K562 (cell line): ENCODE data around the gene EEF1AKMT4. TPM values are rescaled to one million over a fixed set of nuclear protein-coding genes. Genes with fewer than 3 reads are reported as not detected.

ENCODE experiments used
- ATAC-seq: fragments of 200-7000 bp; cut with Tn5 transposase; 3 replicates; pipeline ENCODE4 v1.9.1; 2020; ENCODE audit warnings: moderate library complexity
- BruUV-seq: library from RNA; stranded (reverse); fragments of 400-500 nt; replicated peaks from 2 replicates; lab custom pipeline; 2021; lab: Mats Ljungman, UMichigan
- CTCF ChIA-PET: fragments of 300-600 bp; formaldehyde crosslinking; extraction: SDS; loops from one replicate; lab custom pipeline; 2021; ENCODE audit warnings: low intra/inter-chr PET ratio; lab: Yijun Ruan, JAX
- POLR2A ChIA-PET: fragments of 300-600, 350-650 bp; sonication (Branson Sonifier 250); formaldehyde crosslinking; extraction: SDS; loops from one replicate; lab custom pipeline; 2021; ENCODE audit warnings: antibody characterized with exemption, inconsistent platforms; lab: Yijun Ruan, JAX
- DNase-seq, 4 experiments: peaks; one replicate each; pipeline versions ENCODE4 v3.0.0 to v3.0.0-alpha.2; 2011 to 2018; ENCODE audit warnings: low spot score in 3 of 4, mixed read lengths in 3 of 4; ENCODE audit errors: extremely low read depth in 1 of 4
- FAIRE-seq: peaks from 2 replicates; lab custom pipeline; 2011; peaks lifted over from hg19 to GRCh38; lab: Jason Lieb, UNC
- H2AFZ ChIP-seq: 2 replicates; pipeline ENCODE4 v1.6.0; 2011; ENCODE audit warnings: low read depth, low read length, control low read depth, inconsistent platforms
- H3K27ac ChIP-seq: fragments of 200-600 bp; 3 replicates; pipeline ENCODE4 v1.8.0; 2011; ENCODE audit warnings: low read depth, mild to moderate bottlenecking, control low read depth, inconsistent platforms, low read length, moderate library complexity, mixed read lengths; ENCODE audit errors: extremely low read depth
- H3K27me3 ChIP-seq, 2 experiments: fragments of 300-600 bp in 1 of 2; 2 replicates in 1 of 2; 3 replicates in 1 of 2; pipeline versions ENCODE4 v1.6.0 to v1.8.0; 2011; ENCODE audit warnings: inconsistent platforms in 2 of 2, low read length in 2 of 2, mild to moderate bottlenecking in 1 of 2, mixed read lengths in 1 of 2, moderate library complexity in 1 of 2; ENCODE audit not compliant: control insufficient read depth in 2 of 2, insufficient read depth in 2 of 2
- H3K36me3 ChIP-seq: fragments of 300-600 bp; 3 replicates; pipeline ENCODE4 v1.8.0; 2011; ENCODE audit warnings: mild to moderate bottlenecking, low read length, inconsistent platforms; ENCODE audit not compliant: control insufficient read depth, insufficient read depth
- H3K4me1 ChIP-seq, 2 experiments: fragments of 200-600 bp in 1 of 2; replicated peaks in 1 of 2; 2 replicates in 1 of 2; 3 replicates in 1 of 2; pipeline versions ENCODE4 v1.5.1 to v1.8.0; 2011; ENCODE audit warnings: inconsistent platforms in 2 of 2, low read length in 2 of 2, mild to moderate bottlenecking in 1 of 2, mixed read lengths in 1 of 2, moderate library complexity in 1 of 2; ENCODE audit not compliant: control insufficient read depth in 2 of 2, insufficient read depth in 2 of 2
- H3K4me2 ChIP-seq: 2 replicates; pipeline ENCODE4 v1.6.1; 2011; ENCODE audit warnings: low read length, control low read depth, inconsistent platforms, mixed read lengths; ENCODE audit not compliant: insufficient read depth
- H3K4me3 ChIP-seq: fragments of 200-600 bp; sonication (generic), shearing (Covaris generic); 2 replicates; pipeline ENCODE4 v1.5.1; 2016; ENCODE audit warnings: control low read depth, inconsistent platforms
- H3K79me2 ChIP-seq: fragments of 200-600 bp; 3 replicates; pipeline ENCODE4 v1.8.0; 2011; ENCODE audit warnings: low read length, inconsistent platforms; ENCODE audit not compliant: control insufficient read depth, insufficient read depth
- H3K9ac ChIP-seq, 2 experiments: 2 replicates each; pipeline versions ENCODE4 v1.6.0 to v1.6.1; 2011; ENCODE audit warnings: low read depth in 2 of 2, low read length in 2 of 2, control low read depth in 1 of 2, inconsistent platforms in 1 of 2, mild to moderate bottlenecking in 1 of 2, mixed read lengths in 1 of 2; ENCODE audit not compliant: insufficient read depth in 1 of 2
- H3K9me1 ChIP-seq: one replicate; pipeline ENCODE4 v1.6.0; 2011; ENCODE audit warnings: inconsistent platforms, mild to moderate bottlenecking, low read length, moderate library complexity; ENCODE audit not compliant: control insufficient read depth, insufficient read depth
- H3K9me3 ChIP-seq: replicated peaks from 2 replicates; pipeline ENCODE4 v1.5.1; 2011; ENCODE audit warnings: low read depth, low read length, inconsistent platforms; ENCODE audit not compliant: control insufficient read depth, insufficient read depth
- H4K20me1 ChIP-seq: replicated peaks from 2 replicates; pipeline ENCODE4 v1.6.1; 2011; ENCODE audit warnings: low read length, inconsistent platforms, mixed read lengths; ENCODE audit not compliant: control insufficient read depth, insufficient read depth
- NR2C1 ChIP-seq, 2 experiments: fragments of 450-650 bp; IDR thresholded peaks; 2 replicates each; pipeline ENCODE4 v1.6.1; 2017; ENCODE audit warnings: mild to moderate bottlenecking in 2 of 2, antibody characterized with exemption in 1 of 2, inconsistent platforms in 1 of 2, missing compliant biosample characterization in 1 of 2, missing genetic modification characterization in 1 of 2
- RBM22 ChIP-seq: fragments of 200-400 bp; formaldehyde crosslinking; IDR thresholded peaks from 2 replicates; pipeline ENCODE4 v1.6.1; 2018; ENCODE audit warnings: low read length, low read depth; ENCODE audit not compliant: poor library complexity, severe bottlenecking
- TOE1 ChIP-seq, 2 experiments: fragments of 450-650 bp in 1 of 2; sonication (generic) in 1 of 2; formaldehyde crosslinking in 1 of 2; IDR thresholded peaks; 2 replicates each; pipeline versions ENCODE4 v1.7.1 to v1.8.0; 2016 to 2022; ENCODE audit warnings: borderline replicate concordance in 2 of 2, mild to moderate bottlenecking in 2 of 2, antibody characterized with exemption in 1 of 2, inconsistent platforms in 1 of 2, low read depth in 1 of 2, missing genetic modification reagents in 1 of 2, moderate library complexity in 1 of 2
- U2AF2 ChIP-seq: fragments of 200-400 bp; formaldehyde crosslinking; optimal IDR thresholded peaks from 2 replicates; pipeline ENCODE3; 2017; ENCODE audit warnings: low read depth, mild to moderate bottlenecking, low read length
- ZNF408 ChIP-seq: fragments of 250-450 bp; sonication (Bioruptor Pico); IDR thresholded peaks from 2 replicates; pipeline ENCODE4 v1.4.0; 2020; ENCODE audit warnings: low read depth, mild to moderate bottlenecking, moderate library complexity
- WGBS: fragments of 100-300 bp; shearing (Covaris generic); methylation state at CpG from one replicate; pipeline ENCODE4 v1.1.6; 2016; ENCODE audit warnings: low coverage, mixed read lengths; ENCODE audit not compliant: insufficient coverage; ENCODE audit errors: missing lambda C conversion rate; 5-methylcytosine and 5-hydroxymethylcytosine counted together
- in situ Hi-C: fragments of 300-500 bp; cut with MboI; formaldehyde crosslinking; loops from 4 replicates; pipeline ENCODE4 v1.15.0; 2018; ENCODE audit warnings: inconsistent platforms, mixed read lengths
- intact Hi-C: fragments of 100-400 bp; cut with micrococcal nuclease; formaldehyde crosslinking; loops from 2 replicates; pipeline ENCODE4 v1.14.2; 2022
- polyA plus RNA-seq, 8 experiments: library from polyadenylated mRNA; depleted of rRNA in 4 of 8; stranded (reverse) in 5 of 8; unstranded in 3 of 8; fragments of >200 nt; fragmentation: Nextera tagmentation in 2 of 8; fragmentation: Illumina TruSeq in 1 of 8; extraction: Ambion mirVana in 2 of 8; extraction: Trizol in 1 of 8; gene quantifications; 2 replicates each; pipeline versions ENCODE4 v1.2.1 to v1.2.3, GENCODE V29; 2011 to 2014; ENCODE audit warnings: inconsistent platforms in 1 of 8, missing spikeins in 1 of 8
- total RNA-seq, 7 experiments: library from RNA; depleted of rRNA in 6 of 7; stranded (reverse); fragments of >200 nt in 6 of 7; fragmentation: Illumina TruSeq in 2 of 7; extraction: Trizol in 2 of 7; gene quantifications; 2 replicates each; pipeline versions ENCODE4 v1.2.1 to v1.2.3, GENCODE V29; 2011 to 2021; ENCODE audit warnings: low replicate concordance in 1 of 7
- TF ChIP-seq, protein P1 (sequence below): fragments of 250-450 bp; sonication (Bioruptor Pico); IDR thresholded peaks from 2 replicates; pipeline ENCODE4 v1.6.1; 2021; ENCODE audit warnings: mild to moderate bottlenecking
- TF ChIP-seq, protein P2 (sequence below), 2 experiments: fragments of 450-650 bp in 1 of 2; sonication (generic) in 1 of 2; formaldehyde crosslinking; conservative IDR thresholded peaks; 2 replicates each; pipeline versions ENCODE4 v1.4.0 to v1.8.1; 2020 to 2022; ENCODE audit warnings: mild to moderate bottlenecking in 1 of 2, missing genetic modification reagents in 1 of 2
- TF ChIP-seq, protein P3 (sequence below): IDR thresholded peaks from 2 replicates; pipeline ENCODE4 v1.6.1; 2011; ENCODE audit warnings: borderline replicate concordance, low read depth, mild to moderate bottlenecking, moderate library complexity, low read length; ENCODE audit not compliant: insufficient read depth, poor library complexity, severe bottlenecking

Gene EEF1AKMT4
- total and polyA plus RNA-seq, 9 of the 15 experiments (the other 6 are each of a cell fraction or from before 2014, with no cell fraction given): 10.3 to 49.4 (median 18.9) TPM

DNA sequence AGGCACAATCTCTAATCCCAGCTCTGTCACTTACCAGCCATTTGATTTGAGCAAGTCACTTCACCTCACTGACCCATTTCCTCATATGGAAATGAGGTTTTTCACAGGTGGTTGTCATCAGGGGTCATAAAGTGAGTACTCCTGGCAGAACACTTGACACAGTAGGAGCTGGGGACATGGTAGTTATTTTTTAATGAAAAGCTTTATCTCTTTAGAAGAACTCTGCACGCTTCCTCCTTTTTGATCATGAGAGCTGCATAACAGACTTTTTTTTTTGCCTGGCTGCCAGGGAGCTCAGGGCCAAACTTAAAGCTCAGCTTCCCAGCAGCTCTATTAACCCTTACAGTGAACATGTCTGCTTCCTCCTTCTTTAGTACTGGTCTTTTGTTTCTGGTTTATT is 11.7 kb upstream of the EEF1AKMT4 start:
- H3K4me2 ChIP-seq: no peak overlapping the region
- FAIRE-seq (no peak), DNase-seq (no peak), ATAC-seq (no peak)
- peaks cover 3 to 30% of the 10 kb centered on the region in 2 experiments; a peak in 4 of 5 replicates for H3K27me3 ChIP-seq
- no peak overlapping the region for H3K9ac ChIP-seq
- no peaks in the 10 kb centered on the region for H3K79me2 ChIP-seq
- no peak overlapping the region for H3K4me3 ChIP-seq
- ChIA-PET CTCF (no interaction called here), POLR2A (interaction anchor here (0.7 to 1.0 kb wide), 2 partner anchors 10 kb away, joined by 3 to 5 read pairs; no protein-coding TSS in a partner anchor)
- BruUV-seq: no TSS peak
- WGBS: 8% methylated on average over 1 of the region's 1 CpG
- H3K36me3 ChIP-seq: peaks cover 9% of the 10 kb centered on the region; the same call in 2 of the 3 replicates
- H3K9me3 ChIP-seq: no peaks in the 10 kb centered on the region
- intact Hi-C loops: no loop called here
- H3K27ac ChIP-seq: no peak overlapping the region
- in situ Hi-C loops: no loop called here
- H2AFZ ChIP-seq: no peak overlapping the region
- peaks cover 0 to 32% of the 10 kb centered on the region in 2 experiments; a peak in 3 of 5 replicates for H3K4me1 ChIP-seq
- no peaks in the 10 kb centered on the region for H3K9me1 ChIP-seq
- H4K20me1 ChIP-seq: peaks cover 24% of the 10 kb centered on the region
- TF ChIP-seq NR2C1 (IDR thresholded peaks at IDR 0.05): no peak
- TF ChIP-seq NR2C1 (tag; IDR thresholded peaks at IDR 0.05): no peak
- TF ChIP-seq U2AF2: no peak
- no peak for TF ChIP-seq TOE1 (IDR thresholded peaks at IDR 0.05; ENCODE audit: borderline replicate concordance)
- TF ChIP-seq TOE1 (CRISPR knock-in tag; IDR thresholded peaks at IDR 0.05; ENCODE audit: borderline replicate concordance, low read depth): no peak
- TF ChIP-seq, protein P1, sequence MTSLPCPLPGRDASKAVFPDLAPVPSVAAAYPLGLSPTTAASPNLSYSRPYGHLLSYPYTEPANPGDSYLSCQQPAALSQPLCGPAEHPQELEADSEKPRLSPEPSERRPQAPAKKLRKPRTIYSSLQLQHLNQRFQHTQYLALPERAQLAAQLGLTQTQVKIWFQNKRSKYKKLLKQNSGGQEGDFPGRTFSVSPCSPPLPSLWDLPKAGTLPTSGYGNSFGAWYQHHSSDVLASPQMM (CRISPR knock-in tag): no peak
- no peak for TF ChIP-seq ZNF408 (CRISPR knock-in tag)
- no peak for TF ChIP-seq RBM22
- TF ChIP-seq, protein P2, sequence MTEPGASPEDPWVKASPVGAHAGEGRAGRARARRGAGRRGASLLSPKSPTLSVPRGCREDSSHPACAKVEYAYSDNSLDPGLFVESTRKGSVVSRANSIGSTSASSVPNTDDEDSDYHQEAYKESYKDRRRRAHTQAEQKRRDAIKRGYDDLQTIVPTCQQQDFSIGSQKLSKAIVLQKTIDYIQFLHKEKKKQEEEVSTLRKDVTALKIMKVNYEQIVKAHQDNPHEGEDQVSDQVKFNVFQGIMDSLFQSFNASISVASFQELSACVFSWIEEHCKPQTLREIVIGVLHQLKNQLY (CRISPR knock-in tag; conservative IDR thresholded peaks at IDR 0.05): no peak
- TF ChIP-seq, protein P3, sequence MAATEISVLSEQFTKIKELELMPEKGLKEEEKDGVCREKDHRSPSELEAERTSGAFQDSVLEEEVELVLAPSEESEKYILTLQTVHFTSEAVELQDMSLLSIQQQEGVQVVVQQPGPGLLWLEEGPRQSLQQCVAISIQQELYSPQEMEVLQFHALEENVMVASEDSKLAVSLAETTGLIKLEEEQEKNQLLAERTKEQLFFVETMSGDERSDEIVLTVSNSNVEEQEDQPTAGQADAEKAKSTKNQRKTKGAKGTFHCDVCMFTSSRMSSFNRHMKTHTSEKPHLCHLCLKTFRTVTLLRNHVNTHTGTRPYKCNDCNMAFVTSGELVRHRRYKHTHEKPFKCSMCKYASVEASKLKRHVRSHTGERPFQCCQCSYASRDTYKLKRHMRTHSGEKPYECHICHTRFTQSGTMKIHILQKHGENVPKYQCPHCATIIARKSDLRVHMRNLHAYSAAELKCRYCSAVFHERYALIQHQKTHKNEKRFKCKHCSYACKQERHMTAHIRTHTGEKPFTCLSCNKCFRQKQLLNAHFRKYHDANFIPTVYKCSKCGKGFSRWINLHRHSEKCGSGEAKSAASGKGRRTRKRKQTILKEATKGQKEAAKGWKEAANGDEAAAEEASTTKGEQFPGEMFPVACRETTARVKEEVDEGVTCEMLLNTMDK: no peak
